SKM-1 (cell line): ENCODE measurements around the gene MSRB1.
A peak's percentile ranks its signal among the peaks of the same experiment; 100 is the strongest.
"Not testable (repeated sequence)": the region's sequence is repeated elsewhere in the genome, so short reads cannot be mapped to it uniquely, and the experiment has no call there.

Experiments used
- DNase-seq: peaks from one replicate; lab custom pipeline; 2025; ENCODE audit not compliant: unreplicated experiment; lab: John Stamatoyannopoulos, UW

Gene MSRB1

GRCh38 chr16:1941162-1942046 is 1.6 kb downstream of the MSRB1 start:
- peak; percentile 47 for DNase-seq

GRCh38 chr16:1940273-1941161 is 2.5 kb downstream of the MSRB1 start:
- DNase-seq, result no peak

- DNase-seq, result not testable (repeated sequence)
Observed at GRCh38 chr16:1939833-1940232, 3.2 kb downstream of the MSRB1 start.

- DNase-seq, result no peak
Observed at GRCh38 chr16:1938910-1939309, 4.1 kb downstream of the MSRB1 start.

- peak; percentile 83 for DNase-seq
Observed at GRCh38 chr16:1938316-1938715, 4.7 kb downstream of the MSRB1 start.

- DNase-seq, result no peak
Observed at GRCh38 chr16:1936945-1937479, 6.0 kb downstream of the MSRB1 start.

- no peak for DNase-seq
Observed at GRCh38 chr16:1933097-1933661, 9.8 kb downstream of the MSRB1 start.

GRCh38 chr16:1932050-1933028 is 10.7 kb downstream of the MSRB1 start:
- no peak for DNase-seq

GRCh38 chr16:1930338-1930720 is 12.7 kb downstream of the MSRB1 start:
- no peak for DNase-seq

- peak; percentile 58 for DNase-seq
Observed at GRCh38 chr16:1929578-1930337, 13.2 kb downstream of the MSRB1 start.

- DNase-seq, result no peak
Observed at GRCh38 chr16:1929105-1929504, 13.9 kb downstream of the MSRB1 start.

- no peak for DNase-seq
Observed at GRCh38 chr16:1926271-1926670, 16.7 kb downstream of the MSRB1 start.

GRCh38 chr16:1924095-1924494 is 18.9 kb downstream of the MSRB1 start:
- no peak for DNase-seq

GRCh38 chr16:1923299-1924034 is 19.5 kb downstream of the MSRB1 start:
- no peak for DNase-seq

- no peak for DNase-seq
Observed at GRCh38 chr16:1922357-1922756, 20.6 kb downstream of the MSRB1 start.

- DNase-seq, result no peak
Observed at GRCh38 chr16:1920727-1921171, 22.2 kb downstream of the MSRB1 start.

GRCh38 chr16:1920122-1920521 is 22.9 kb downstream of the MSRB1 start:
- not testable (repeated sequence) for DNase-seq

GRCh38 chr16:1919327-1919998 is 23.5 kb downstream of the MSRB1 start:
- DNase-seq, result no peak
